ENCODE measurements around the gene TOP2B.

- no peak for TF ChIP-seq CTCF (IDR thresholded peaks at IDR 0.05; ENCODE audit: low read depth, low read length)
- TF ChIP-seq EZH2phosphoT487 (IDR thresholded peaks at IDR 0.05; ENCODE audit: low read depth): no peak
Measured at GRCh38 chr3:25619382-25619781, 45.3 kb downstream of the TOP2B start.
